HG03432 (cell line): ENCODE results near the gene MYMK.

ENCODE experiments used
- ATAC-seq: cut with Tn5 transposase; IDR thresholded peaks from one replicate; pipeline ENCODE4 v1.9.1; 2021; ENCODE audit warnings: mild to moderate bottlenecking, moderate library complexity; ENCODE audit not compliant: unreplicated experiment

MYMK gene

DNA sequence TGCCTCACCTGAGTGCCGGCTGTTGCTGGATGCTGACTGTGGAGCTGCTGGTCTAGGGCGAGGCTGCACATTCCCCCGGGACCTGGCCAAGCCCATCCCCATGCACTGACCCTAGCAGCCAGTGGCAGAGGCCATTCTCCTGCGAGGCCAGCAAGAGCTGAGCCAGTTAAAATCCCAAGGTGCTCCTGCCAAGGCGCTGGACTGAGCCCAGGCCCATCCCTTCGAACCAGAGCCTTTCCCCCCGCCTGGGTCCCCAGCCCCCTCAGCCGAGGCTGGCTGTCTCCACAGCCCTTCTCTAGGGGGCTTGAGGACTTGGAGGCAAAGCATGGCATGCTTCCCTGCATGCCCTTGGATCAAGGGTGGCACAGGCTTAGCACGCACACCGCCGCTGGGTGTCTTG, 11.3 kb upstream of the MYMK start:
- no peak for ATAC-seq

DNA sequence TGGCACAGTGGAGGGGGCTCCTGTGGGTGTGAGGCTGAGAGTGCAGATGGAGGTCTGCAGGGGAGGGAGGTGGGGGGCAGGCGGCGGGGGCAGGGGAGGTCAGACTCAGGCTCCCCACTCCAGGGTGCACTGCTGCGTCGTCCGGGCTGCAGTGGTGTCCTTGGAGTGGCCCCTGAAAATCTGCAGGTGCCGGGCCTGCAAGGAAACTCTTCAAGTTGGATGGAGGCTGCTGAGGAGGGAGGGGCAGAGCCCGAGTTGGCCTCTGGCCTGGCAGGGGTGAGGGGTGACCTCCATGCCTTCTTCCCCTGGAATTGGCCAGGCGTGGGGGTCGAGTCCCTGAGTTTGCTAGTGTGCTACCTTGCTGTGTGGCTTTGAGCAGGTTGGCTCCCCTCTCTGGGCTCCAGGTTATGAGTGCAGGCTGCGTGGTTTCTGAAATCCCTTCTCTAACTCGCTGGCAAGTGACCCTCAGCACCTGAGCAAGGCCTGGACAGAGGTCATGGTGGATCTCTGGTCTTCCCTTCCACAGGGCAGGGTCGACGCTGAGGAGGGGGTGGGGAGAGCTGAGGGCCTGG, 10.6 kb upstream of the MYMK start:
- ATAC-seq: no peak

DNA sequence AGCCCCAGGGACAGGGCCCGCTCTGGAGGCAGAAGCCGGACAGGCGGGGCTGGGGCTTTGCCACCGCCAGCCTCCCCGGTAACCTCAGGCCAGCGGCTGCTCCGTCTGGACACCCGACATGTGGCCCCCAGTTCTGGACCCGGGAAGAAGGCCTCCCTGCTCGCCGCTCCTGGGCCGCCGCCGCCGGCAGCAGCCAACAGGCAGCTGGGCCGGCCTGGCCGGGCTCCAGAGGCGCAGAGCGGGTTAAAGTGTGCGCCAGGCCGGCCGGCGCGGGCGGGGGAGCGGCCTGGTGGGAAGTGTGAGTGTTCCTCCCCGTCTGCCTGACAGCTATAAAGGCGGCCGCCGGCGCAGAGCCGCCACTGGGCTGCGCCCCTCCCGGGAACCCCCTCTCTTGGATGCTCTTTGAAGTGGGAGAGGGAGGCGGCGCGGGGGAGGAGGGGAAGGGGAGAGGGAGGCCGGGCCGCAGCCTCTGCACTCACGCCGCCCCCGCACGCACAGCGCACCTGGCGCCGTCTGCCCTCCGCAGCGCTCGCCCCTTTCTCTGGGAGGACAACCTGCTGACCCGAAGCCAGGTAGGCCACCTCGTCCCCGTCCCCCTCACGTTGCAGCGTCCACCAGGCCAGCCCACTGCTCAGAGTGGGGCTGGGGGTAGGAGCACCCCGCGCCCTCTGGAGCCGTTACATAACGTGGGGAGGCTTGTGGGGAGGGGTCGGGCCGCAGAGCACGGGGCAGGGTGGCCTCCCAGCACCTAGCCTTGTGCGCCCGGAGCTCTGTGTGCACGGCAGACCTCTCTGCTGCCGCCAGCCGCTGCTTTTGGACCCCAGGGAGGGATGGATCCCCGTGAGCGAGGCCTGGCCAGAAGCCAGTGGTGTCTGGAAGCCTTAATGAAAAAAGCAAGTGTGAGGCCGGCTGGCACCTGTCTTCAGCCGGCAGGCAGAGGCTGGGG, 9.9 kb upstream of the MYMK start, which contains the start of gene ADAMTSL2:
Gene ADAMTSL2, plus strand, starts transcription at position 359 of the 946 bp plus-strand sequence. CDS start 2,009 bp downstream, outside the sequence.
- no peak for ATAC-seq

DNA sequence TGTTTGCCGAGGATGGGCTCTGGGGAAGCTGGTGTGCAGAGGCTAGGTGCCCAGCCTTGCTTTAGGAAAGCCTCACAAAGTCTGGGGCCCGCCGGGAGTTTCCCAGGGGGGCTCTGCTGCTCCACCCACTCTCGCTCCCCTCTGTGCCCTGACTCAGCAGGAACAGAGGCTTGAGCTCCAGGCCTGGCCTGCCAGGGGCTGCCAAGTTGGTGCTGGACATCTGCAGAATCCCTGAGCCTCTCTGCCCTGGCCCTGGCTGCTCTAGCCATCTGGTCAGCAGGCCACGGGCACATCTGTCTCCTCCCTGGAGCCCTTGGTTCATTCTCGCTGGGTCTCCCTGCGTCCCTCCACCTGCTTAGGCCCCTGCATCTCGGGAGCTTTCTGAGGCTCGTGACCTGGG, 9.1 kb upstream of the MYMK start:
- ATAC-seq: no peak

DNA sequence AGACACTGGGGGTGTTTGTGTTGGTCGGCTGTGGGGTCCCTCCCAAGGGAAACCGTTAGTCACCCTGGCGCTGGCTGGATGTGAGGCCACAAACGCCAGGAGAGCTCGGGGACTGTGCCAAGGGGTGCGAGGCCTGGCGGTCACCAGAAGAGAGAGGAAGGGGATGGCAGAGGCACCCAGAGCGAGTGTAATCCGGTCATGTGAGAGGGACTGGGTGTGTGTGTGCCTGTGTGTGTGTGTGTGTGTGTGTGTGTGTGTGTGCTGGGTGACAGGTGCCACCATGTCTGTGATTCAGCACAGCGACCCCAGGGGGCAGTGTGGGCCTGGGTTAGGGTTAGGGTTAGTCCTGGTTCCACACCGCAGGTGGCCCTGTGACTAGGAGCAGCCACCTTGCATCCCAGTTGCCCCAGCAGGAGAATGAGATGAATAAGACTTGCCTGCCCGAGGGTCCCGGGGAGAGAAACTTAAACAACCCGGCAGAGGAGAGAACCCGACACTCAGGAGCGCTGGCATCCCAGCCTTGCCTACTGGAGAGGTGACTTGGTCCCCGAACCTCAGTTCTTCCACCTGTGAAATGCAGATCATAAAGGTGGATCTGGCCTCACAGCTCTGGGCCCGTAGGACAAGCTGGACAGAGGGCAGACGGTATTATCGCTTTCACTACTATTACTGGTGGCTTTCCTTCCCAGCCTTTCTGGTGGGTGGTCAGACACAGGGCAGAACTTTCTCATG, 8.3 kb upstream of the MYMK start:
- no peak for ATAC-seq

DNA sequence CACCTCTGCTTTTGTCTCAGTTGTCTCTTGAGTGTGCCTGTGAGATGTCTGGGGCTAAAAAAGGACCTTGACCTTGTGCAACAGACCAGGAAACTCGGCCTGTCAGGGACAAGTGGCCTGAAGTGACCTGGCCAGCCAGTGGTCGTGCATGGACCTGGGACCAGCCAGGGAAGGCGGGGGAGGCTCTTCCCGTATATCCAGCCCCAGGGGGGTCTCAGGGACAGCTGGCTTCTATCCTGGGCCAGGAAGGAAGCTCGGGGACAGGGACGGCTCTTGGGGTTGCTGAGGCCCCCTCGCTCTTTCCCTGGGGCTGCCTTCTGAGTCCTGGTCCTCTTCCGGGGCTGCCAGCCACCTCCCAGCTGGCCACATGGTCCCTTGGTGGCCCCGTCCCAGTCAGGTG, 6.5 kb upstream of the MYMK start:
- ATAC-seq: no peak

DNA sequence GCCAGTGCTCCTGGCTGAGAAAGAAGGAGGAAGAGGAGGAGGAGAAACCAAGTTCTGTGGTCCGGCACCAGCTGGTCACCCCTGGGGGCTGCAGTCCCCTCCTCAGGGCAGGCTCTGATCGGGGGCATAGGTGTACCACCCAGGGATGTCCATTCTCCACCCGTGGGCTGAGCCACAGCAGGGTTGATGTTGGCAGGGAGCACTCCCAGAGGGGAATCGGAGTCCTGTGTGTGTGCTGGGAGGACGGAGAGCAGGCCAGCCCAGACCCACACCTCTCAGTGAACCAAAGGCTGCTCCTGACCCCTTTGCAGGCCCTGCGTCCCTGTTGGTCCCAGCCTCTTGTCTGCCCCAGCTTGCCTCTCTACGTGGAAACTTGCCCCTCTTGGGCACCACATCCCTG, 5.1 kb upstream of the MYMK start:
- ATAC-seq: no peak

DNA sequence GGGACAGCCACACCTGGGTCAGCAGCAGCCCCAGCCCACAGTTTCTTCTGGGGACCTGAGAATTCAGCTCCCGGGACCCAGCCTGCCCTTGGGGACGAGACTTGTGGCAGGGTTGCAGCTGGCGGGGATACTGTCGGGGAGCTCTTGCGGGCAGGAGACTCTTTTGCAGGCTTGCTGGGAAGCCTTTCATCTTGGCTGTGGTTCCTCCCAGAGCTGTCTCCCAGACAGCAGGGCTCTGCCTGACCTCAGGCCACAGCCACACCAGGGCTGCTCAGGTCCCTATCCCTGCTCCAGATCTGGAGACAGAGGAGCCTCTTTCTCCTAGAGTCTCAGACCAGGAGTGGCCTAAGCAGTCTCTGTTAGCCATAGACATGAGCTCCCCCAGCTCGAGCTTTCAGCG, 4.7 kb upstream of the MYMK start:
- no peak for ATAC-seq

DNA sequence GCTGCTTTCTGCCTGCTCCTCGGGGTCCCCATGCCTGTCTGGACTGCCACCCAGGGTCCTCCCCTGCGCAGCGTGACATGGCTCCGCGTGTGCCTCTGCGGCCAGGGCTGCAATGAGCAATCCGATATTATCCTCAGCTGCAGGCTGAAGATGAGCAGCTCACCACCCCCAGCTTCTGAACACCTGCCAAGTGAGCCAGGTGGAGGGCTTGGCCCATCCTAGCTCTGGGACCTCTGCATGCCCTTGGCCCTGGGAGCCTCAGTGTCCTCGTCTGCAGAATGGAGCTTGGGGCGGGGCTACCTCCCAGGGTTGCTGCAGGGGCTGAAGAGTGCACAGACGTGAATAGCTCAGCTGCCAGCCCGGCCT, 4.1 kb upstream of the MYMK start:
- no peak for ATAC-seq

DNA sequence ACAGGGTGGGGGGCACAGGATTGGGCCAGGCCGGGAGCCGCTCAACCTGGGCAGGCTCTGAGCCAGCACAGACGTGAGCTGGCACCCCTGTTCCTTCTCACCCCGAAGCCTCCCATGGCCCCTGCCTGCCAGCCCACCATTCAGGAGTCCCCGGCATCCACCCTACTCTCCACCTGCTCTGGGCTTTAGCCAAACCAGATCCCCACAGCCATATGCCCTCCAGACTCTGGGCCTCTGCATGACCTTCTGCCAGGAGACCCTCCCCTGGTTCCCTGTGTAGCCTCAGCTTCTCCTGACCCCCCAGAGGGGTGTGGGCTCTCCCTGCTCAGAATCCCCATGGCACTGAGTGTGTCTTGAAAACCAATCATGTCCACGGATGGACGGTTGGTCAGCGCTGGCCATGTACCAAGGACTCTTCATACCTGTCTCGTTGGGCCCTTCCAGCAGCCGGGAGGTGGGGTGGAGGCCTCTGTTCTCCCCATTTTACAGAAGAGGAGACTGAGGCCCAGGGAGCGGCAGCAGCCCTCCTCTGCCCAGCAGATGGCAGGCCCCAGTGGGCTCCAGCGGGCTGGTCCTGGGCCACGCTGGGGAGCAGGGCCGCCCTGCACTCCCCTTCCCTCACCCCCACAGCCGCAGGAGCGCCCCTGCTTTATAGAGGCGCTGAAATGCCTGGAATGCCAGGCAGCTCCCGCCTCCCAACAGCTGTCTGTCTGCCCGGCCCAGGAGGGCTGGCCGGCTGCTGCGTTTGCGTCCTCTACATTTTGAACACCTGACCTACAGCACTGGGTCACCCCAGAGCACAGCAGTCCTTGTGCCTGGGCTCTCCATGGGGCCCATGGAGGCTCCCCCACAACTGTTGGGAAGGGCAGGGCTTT, 3.5 kb upstream of the MYMK start:
- no peak for ATAC-seq

DNA sequence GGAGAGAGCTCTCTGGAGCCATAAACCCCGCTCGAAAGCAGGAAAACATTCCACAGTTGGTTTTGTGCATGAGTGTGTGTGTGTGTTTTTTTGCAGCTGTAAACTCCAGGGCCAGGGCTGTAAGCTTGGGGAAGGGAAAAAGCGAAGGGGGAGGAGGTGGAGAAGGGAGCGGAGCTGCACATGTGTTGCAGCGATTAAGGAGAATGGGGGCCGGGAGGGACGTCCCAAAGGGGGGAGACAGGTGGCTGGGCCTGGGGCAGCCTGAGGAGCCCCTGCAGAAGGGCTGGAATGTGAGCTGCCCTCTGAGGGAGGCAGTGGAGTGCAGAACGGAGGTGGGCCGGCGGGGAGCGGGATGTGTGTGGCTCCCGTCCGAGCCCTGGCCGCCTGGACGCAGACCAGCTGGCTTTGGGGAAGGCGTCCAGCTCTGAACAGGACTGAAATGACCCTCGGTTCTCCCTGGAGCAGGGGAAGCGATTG, 2.7 kb upstream of the MYMK start:
- no peak for ATAC-seq

DNA sequence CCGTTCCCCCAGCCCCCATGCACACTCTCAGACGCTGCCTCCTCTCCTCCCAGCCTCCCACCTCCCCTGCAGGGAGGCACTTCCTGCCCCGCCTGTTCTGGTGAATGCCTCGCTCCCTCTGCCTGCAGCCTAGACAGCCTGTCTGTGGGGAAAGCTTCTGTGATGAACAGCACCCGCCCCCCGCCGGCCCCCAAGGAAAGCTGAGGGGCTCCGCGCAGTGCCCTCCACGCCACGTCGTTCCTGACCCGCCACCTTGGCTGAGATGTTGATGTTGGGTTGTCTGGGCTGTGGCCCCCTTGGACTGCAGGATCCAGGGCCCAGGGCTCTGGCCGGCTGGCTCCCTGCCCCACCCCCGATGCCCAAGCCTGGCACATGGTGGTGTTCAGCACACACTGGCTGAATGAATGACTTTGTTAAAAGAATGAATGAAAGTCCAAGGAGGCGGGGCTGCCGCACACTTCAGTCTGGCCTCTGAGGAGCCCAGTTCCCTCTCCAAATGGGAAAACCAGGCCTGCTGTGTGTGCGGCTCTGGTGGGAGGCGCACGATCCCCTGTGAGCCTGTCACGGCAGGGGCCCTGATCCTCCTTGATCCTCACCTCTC, 2.1 kb upstream of the MYMK start:
- no peak for ATAC-seq

DNA sequence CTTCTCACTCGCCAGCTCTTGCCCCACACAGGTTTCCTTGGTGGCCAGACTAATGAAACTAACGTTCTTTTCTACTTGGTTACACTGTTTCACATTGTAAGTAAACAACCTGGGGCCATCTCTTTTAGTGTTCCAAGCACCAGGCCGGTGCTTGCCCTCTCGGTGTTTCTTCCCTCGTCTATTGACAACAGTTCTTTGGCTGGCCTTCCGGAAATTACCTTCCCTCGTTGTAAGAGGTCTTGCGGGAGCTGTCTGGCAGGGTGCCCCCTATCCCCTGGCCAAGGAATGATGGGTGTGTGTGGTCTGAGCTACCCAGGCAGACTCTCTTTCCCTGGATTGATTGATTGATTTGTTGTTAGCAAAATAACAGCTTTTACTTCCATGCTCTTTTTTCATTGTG, 918 bp upstream of the MYMK start:
- no peak for ATAC-seq

DNA sequence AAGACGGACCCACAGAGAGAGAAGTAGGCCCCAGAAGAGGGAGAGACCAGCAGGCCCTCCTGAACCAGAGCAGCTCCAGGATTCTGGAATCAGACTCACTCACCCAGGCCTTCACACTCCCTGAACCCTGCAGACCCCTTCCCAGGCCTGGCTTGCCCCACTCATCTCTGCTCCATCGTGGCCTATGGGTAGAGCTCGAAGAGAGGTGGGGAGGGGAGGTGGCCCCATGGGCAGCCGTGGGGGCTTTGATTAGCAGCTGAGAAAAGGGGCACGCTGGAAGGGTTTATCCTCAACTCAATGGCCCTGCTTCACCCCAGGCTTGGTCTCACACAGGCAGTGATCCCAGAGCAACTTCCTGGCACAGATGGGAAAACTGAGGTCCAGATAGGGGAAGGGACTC, 613 bp downstream of the MYMK start:
- ATAC-seq: no peak

DNA sequence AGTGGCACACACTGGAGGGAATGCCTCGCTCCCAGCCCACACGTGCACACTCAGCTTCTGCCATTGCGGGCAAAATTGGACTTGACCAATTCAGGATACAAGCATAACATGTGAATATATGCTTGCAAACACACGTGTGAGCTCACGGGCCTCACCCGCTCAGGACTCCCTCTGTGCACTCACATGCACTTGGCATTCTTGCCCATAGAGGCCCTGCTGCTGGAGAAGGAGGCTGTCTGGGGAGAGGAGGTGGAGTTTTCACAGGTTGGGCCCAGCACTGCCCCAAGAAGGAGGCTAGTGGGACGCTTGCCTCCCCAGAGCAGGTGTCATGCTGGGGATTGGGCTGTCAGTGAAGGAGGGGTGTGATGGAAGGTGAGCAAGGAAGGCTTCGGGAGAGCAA, 1.7 kb downstream of the MYMK start:
- no peak for ATAC-seq

DNA sequence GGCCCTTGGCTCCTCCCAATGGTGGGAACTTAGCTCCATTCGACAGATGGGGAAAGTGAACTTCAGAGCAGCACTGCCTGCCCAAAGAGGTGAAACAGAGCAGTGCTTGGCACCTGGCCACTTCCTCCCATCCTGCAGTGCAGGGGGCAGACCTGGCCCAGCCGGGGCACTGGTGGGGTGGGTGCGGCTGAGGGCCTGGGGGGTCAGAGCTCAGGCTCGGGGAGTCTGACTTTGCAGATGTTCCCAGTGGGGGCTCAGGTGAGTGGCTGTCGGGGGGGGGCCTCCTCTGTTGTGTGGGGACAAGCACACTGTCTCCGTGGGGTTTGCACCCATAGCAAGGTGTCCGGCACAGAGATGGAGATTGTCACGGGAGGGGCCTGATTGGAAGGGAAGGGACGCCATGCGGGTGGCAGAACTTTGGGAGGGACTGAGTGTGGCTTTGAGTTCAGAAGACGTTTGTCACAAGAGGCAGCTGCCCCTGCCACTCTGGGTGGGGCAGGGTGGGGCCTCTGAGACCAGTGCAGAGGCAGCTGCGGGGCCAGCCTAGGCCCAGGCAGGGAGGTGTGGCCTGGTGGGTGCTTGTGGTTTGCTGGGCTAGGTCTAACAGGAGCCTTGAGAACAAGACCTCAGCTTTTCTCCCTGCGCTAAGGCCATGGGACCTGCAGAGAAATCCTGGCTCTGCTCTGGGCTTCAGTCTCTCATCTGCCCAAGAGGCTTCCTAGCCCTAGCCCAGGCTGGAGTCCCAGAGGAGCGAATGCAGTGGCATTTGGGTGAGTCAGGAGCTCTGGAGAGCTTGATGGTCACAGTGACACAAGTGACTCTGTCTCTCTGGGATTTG, 2.5 kb downstream of the MYMK start:
- ATAC-seq: no peak

DNA sequence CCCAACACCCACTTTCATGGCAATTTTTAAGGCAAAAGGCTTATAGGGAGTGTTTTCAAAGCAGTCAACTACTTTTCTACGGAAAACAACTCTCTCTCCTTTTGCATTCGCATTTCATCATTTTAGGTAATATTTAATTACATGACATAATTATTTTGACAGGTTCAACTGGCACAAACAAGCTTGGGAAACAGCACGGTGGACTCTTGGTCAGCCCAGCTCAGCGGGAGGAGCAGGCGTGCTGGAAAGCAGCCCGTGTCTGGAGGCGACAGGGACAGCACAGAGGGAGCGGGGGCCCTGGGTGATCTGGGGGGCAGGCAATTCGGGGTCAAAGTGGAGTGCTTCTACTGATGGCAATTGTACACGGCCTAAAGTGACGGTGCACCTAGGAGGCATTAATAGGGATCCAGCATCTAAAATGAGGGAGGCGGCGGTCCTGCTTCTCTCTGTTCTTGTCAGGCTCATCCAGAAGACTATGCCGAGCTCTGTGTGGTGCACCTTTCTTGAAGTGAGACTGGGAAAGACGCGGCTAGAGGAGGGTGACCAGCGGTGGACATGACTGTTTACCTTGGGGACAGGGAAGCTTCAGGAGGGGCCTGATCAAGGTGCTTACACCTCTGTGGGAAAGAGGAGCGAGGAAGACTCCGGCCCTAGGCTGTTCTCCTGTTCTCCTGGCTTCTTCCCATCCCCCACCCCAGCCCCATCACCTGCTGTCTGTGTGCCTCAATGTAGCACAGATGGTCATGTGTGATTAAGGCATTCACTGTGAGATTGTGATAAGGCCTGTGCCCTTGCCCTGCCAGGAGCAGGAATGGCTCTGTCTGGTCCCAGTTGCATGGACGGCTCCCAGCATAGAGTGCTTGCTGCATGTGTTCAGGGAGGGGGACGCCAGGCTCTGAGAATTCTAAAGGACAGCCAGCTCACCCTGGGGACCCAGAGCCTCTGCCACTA, 3.4 kb downstream of the MYMK start:
- no peak for ATAC-seq

DNA sequence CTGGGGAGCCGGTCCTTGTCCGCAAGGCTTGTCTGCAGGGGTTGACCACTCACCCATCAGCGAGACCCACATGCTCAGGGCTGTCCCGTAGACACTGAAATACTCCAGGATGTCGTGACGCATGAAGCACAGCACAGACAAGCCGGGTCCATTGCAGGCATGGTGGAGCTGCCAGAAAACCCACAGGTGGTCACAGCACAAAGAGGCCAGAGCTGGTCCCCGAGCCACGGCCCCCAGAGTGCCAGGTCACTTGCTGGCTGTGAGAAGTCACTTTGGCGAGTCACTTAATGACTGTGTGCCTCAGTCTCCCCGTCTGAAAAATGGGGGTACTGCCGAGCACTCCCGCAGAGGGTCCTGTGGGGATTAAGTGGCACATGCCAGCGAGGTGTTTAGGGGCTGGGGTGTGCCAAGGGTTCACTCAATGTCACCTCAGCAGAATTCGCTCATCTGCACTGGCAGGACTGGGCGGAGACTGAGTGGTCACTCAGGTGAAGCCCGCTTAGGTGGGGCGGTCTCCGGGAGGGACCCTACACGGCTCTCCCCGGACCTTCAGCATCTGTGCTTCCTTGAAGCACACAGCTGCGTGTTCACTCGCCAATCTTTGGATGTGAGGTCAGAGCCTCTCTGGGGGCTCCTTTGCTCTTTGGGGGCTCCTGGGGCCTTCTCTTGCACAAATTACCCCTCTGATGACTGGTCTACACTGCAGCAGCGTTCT, 4.5 kb downstream of the MYMK start:
- no peak for ATAC-seq
